K562 (cell line): ENCODE results near the gene IRGQ. TPM values are rescaled to one million over a fixed set of nuclear protein-coding genes. Genes with fewer than 3 reads are reported as not detected.

Source experiments
- ATAC-seq: fragments of 200-7000 bp; cut with Tn5 transposase; 3 replicates; pipeline ENCODE4 v1.9.1; 2020; ENCODE audit warnings: moderate library complexity
- BruUV-seq: library from RNA; stranded (reverse); fragments of 400-500 nt; replicated peaks from 2 replicates; lab custom pipeline; 2021; lab: Mats Ljungman, UMichigan
- CTCF ChIA-PET: fragments of 300-600 bp; formaldehyde crosslinking; extraction: SDS; loops from one replicate; lab custom pipeline; 2021; ENCODE audit warnings: low intra/inter-chr PET ratio; lab: Yijun Ruan, JAX
- POLR2A ChIA-PET: fragments of 300-600, 350-650 bp; sonication (Branson Sonifier 250); formaldehyde crosslinking; extraction: SDS; loops from one replicate; lab custom pipeline; 2021; ENCODE audit warnings: antibody characterized with exemption, inconsistent platforms; lab: Yijun Ruan, JAX
- DNase-seq, 4 experiments: peaks; one replicate each; pipeline versions ENCODE4 v3.0.0 to v3.0.0-alpha.2; 2011 to 2018; ENCODE audit warnings: low spot score in 3 of 4, mixed read lengths in 3 of 4; ENCODE audit errors: extremely low read depth in 1 of 4
- FAIRE-seq: peaks from 2 replicates; lab custom pipeline; 2011; peaks lifted over from hg19 to GRCh38; lab: Jason Lieb, UNC
- H2AFZ ChIP-seq: 2 replicates; pipeline ENCODE4 v1.6.0; 2011; ENCODE audit warnings: low read depth, low read length, control low read depth, inconsistent platforms
- H3K27ac ChIP-seq: fragments of 200-600 bp; 3 replicates; pipeline ENCODE4 v1.8.0; 2011; ENCODE audit warnings: low read depth, mild to moderate bottlenecking, control low read depth, inconsistent platforms, low read length, moderate library complexity, mixed read lengths; ENCODE audit errors: extremely low read depth
- H3K27me3 ChIP-seq, 2 experiments: fragments of 300-600 bp in 1 of 2; 2 replicates in 1 of 2; 3 replicates in 1 of 2; pipeline versions ENCODE4 v1.6.0 to v1.8.0; 2011; ENCODE audit warnings: inconsistent platforms in 2 of 2, low read length in 2 of 2, mild to moderate bottlenecking in 1 of 2, mixed read lengths in 1 of 2, moderate library complexity in 1 of 2; ENCODE audit not compliant: control insufficient read depth in 2 of 2, insufficient read depth in 2 of 2
- H3K36me3 ChIP-seq: fragments of 300-600 bp; 3 replicates; pipeline ENCODE4 v1.8.0; 2011; ENCODE audit warnings: mild to moderate bottlenecking, low read length, inconsistent platforms; ENCODE audit not compliant: control insufficient read depth, insufficient read depth
- H3K4me1 ChIP-seq, 2 experiments: fragments of 200-600 bp in 1 of 2; replicated peaks in 1 of 2; 2 replicates in 1 of 2; 3 replicates in 1 of 2; pipeline versions ENCODE4 v1.5.1 to v1.8.0; 2011; ENCODE audit warnings: inconsistent platforms in 2 of 2, low read length in 2 of 2, mild to moderate bottlenecking in 1 of 2, mixed read lengths in 1 of 2, moderate library complexity in 1 of 2; ENCODE audit not compliant: control insufficient read depth in 2 of 2, insufficient read depth in 2 of 2
- H3K4me2 ChIP-seq: 2 replicates; pipeline ENCODE4 v1.6.1; 2011; ENCODE audit warnings: low read length, control low read depth, inconsistent platforms, mixed read lengths; ENCODE audit not compliant: insufficient read depth
- H3K4me3 ChIP-seq: fragments of 200-600 bp; sonication (generic), shearing (Covaris generic); 2 replicates; pipeline ENCODE4 v1.5.1; 2016; ENCODE audit warnings: control low read depth, inconsistent platforms
- H3K79me2 ChIP-seq: fragments of 200-600 bp; 3 replicates; pipeline ENCODE4 v1.8.0; 2011; ENCODE audit warnings: low read length, inconsistent platforms; ENCODE audit not compliant: control insufficient read depth, insufficient read depth
- H3K9ac ChIP-seq, 2 experiments: 2 replicates each; pipeline versions ENCODE4 v1.6.0 to v1.6.1; 2011; ENCODE audit warnings: low read depth in 2 of 2, low read length in 2 of 2, control low read depth in 1 of 2, inconsistent platforms in 1 of 2, mild to moderate bottlenecking in 1 of 2, mixed read lengths in 1 of 2; ENCODE audit not compliant: insufficient read depth in 1 of 2
- H3K9me1 ChIP-seq: one replicate; pipeline ENCODE4 v1.6.0; 2011; ENCODE audit warnings: inconsistent platforms, mild to moderate bottlenecking, low read length, moderate library complexity; ENCODE audit not compliant: control insufficient read depth, insufficient read depth
- H3K9me3 ChIP-seq: replicated peaks from 2 replicates; pipeline ENCODE4 v1.5.1; 2011; ENCODE audit warnings: low read depth, low read length, inconsistent platforms; ENCODE audit not compliant: control insufficient read depth, insufficient read depth
- H4K20me1 ChIP-seq: replicated peaks from 2 replicates; pipeline ENCODE4 v1.6.1; 2011; ENCODE audit warnings: low read length, inconsistent platforms, mixed read lengths; ENCODE audit not compliant: control insufficient read depth, insufficient read depth
- ATF4 ChIP-seq: fragments of 450-650 bp; formaldehyde crosslinking; IDR thresholded peaks from 2 replicates; pipeline ENCODE4 v1.4.0; 2022; ENCODE audit warnings: mild to moderate bottlenecking, moderate library complexity
- BDP1 ChIP-seq: IDR thresholded peaks from 3 replicates; pipeline ENCODE4 v1.6.1; 2011; ENCODE audit not compliant: insufficient read length, insufficient read depth
- KHSRP ChIP-seq: fragments of 450-650 bp; IDR thresholded peaks from 2 replicates; pipeline ENCODE4 v1.6.1; 2017
- PTBP1 ChIP-seq: fragments of 200-400 bp; formaldehyde crosslinking; IDR thresholded peaks from 2 replicates; pipeline ENCODE4 v1.6.1; 2017; ENCODE audit warnings: low read depth, low read length
- WHSC1 ChIP-seq: IDR thresholded peaks from one replicate; pipeline ENCODE4 v1.6.1; 2012; ENCODE audit warnings: low read length, control low read depth, inconsistent platforms
- ZNF561 ChIP-seq: fragments of 450-650 bp; formaldehyde crosslinking; conservative IDR thresholded peaks from 2 replicates; pipeline ENCODE4 v1.4.0; 2020; ENCODE audit warnings: mild to moderate bottlenecking, moderate library complexity
- WGBS: fragments of 100-300 bp; shearing (Covaris generic); methylation state at CpG from one replicate; pipeline ENCODE4 v1.1.6; 2016; ENCODE audit warnings: low coverage, mixed read lengths; ENCODE audit not compliant: insufficient coverage; ENCODE audit errors: missing lambda C conversion rate; 5-methylcytosine and 5-hydroxymethylcytosine counted together
- in situ Hi-C: fragments of 300-500 bp; cut with MboI; formaldehyde crosslinking; loops from 4 replicates; pipeline ENCODE4 v1.15.0; 2018; ENCODE audit warnings: inconsistent platforms, mixed read lengths
- intact Hi-C: fragments of 100-400 bp; cut with micrococcal nuclease; formaldehyde crosslinking; loops from 2 replicates; pipeline ENCODE4 v1.14.2; 2022
- polyA plus RNA-seq, 8 experiments: library from polyadenylated mRNA; depleted of rRNA in 4 of 8; stranded (reverse) in 5 of 8; unstranded in 3 of 8; fragments of >200 nt; fragmentation: Nextera tagmentation in 2 of 8; fragmentation: Illumina TruSeq in 1 of 8; extraction: Ambion mirVana in 2 of 8; extraction: Trizol in 1 of 8; gene quantifications; 2 replicates each; pipeline versions ENCODE4 v1.2.1 to v1.2.3, GENCODE V29; 2011 to 2014; ENCODE audit warnings: inconsistent platforms in 1 of 8, missing spikeins in 1 of 8
- total RNA-seq, 7 experiments: library from RNA; depleted of rRNA in 6 of 7; stranded (reverse); fragments of >200 nt in 6 of 7; fragmentation: Illumina TruSeq in 2 of 7; extraction: Trizol in 2 of 7; gene quantifications; 2 replicates each; pipeline versions ENCODE4 v1.2.1 to v1.2.3, GENCODE V29; 2011 to 2021; ENCODE audit warnings: low replicate concordance in 1 of 7
- TF ChIP-seq, protein P1 (sequence below): fragments of 450-650 bp; IDR thresholded peaks from 2 replicates; pipeline ENCODE4 v1.6.1; 2018; ENCODE audit not compliant: partially characterized antibody

The IRGQ gene
- total and polyA plus RNA-seq, 9 of the 15 experiments (the other 6 are each of a cell fraction or from before 2014, with no cell fraction given), result 3.5 to 19.2 (median 7.9) TPM

DNA sequence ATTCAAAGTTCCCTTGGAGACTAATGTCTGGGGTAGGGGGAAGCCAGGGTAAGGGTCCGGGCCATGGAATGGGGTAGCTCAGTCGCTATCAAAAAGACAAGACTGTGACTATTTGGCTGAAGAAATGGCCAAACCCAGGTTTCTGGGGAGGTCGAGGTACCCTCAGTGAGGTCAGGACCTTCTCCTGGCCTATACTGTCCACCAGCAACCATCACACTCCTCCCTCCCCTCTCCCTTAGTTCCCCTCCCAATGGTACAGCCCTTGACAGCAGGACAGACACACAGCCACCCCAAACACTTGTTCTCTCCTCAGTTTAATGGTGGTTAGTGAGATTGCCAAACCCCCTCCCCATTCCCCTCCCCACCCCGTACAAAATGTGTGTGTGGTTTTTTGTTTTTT lies 26.1 kb upstream of the IRGQ start:
- no peak for TF ChIP-seq ATF4
- no peak for TF ChIP-seq KHSRP
- no peak for TF ChIP-seq ZNF561 (CRISPR knock-in tag)
- TF ChIP-seq BDP1, result no peak
- TF ChIP-seq, protein P1, sequence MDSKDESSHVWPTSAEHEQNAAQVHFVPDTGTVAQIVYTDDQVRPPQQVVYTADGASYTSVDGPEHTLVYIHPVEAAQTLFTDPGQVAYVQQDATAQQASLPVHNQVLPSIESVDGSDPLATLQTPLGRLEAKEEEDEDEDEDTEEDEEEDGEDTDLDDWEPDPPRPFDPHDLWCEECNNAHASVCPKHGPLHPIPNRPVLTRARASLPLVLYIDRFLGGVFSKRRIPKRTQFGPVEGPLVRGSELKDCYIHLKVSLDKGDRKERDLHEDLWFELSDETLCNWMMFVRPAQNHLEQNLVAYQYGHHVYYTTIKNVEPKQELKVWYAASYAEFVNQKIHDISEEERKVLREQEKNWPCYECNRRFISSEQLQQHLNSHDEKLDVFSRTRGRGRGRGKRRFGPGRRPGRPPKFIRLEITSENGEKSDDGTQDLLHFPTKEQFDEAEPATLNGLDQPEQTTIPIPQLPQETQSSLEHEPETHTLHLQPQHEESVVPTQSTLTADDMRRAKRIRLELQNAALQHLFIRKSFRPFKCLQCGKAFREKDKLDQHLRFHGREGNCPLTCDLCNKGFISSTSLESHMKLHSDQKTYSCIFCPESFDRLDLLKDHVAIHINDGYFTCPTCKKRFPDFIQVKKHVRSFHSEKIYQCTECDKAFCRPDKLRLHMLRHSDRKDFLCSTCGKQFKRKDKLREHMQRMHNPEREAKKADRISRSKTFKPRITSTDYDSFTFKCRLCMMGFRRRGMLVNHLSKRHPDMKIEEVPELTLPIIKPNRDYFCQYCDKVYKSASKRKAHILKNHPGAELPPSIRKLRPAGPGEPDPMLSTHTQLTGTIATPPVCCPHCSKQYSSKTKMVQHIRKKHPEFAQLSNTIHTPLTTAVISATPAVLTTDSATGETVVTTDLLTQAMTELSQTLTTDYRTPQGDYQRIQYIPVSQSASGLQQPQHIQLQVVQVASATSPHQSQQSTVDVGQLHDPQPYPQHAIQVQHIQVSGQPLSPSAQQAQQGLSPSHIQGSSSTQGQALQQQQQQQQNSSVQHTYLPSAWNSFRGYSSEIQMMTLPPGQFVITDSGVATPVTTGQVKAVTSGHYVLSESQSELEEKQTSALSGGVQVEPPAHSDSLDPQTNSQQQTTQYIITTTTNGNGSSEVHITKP, result peak; percentile 89
- no peak for TF ChIP-seq WHSC1
- TF ChIP-seq PTBP1, result no peak
- H3K27ac ChIP-seq, result no peak overlapping the region
- H3K4me3 ChIP-seq, result no peak overlapping the region
- H3K27me3 ChIP-seq, result no peaks in the 10 kb centered on the region
- H3K4me2 ChIP-seq, result no peak overlapping the region
- WGBS, result 58% methylated on average over 4 of the region's 4 CpGs
- intact Hi-C loops, result loop anchor here (10.0 kb wide), 2 partner anchors 67 to 177 kb away; no protein-coding TSS in a partner anchor
- H2AFZ ChIP-seq, result no peak overlapping the region
- BruUV-seq, result no TSS peak
- no peak for ATAC-seq
- no peak for DNase-seq
- peaks cover 2% of the 10 kb centered on the region for H3K9me1 ChIP-seq
- H3K9ac ChIP-seq, result peak overlapping the region in 1 of 2 experiments; percentile 3; a peak in 1 of 4 replicates
- H3K79me2 ChIP-seq, result peaks cover 30% of the 10 kb centered on the region
- no peak for FAIRE-seq
- H3K9me3 ChIP-seq, result no peaks in the 10 kb centered on the region
- POLR2A ChIA-PET, result interaction anchor here (1.2 kb wide), 1 partner anchor 26 kb away, joined by 4 read pairs; the partner anchor contains the start of genes IRGQ and ZNF576
- peaks cover 45 to 74% of the 10 kb centered on the region in 2 experiments for H3K4me1 ChIP-seq
- in situ Hi-C loops, result no loop called here
- no peaks in the 10 kb centered on the region for H4K20me1 ChIP-seq
- H3K36me3 ChIP-seq, result peaks cover 2% of the 10 kb centered on the region; the same call in 2 of the 3 replicates
- CTCF ChIA-PET, result no interaction called here
